WERI-Rb-1 (cell line): Measurements from ENCODE around the gene AHRR.

Experiments
- DNase-seq: peaks from one replicate; pipeline ENCODE4 v3.0.0-alpha.2; 2020
- H3K27ac ChIP-seq: fragments of 250-450 bp; sonication (Bioruptor Pico); 2 replicates; pipeline ENCODE4 v1.5.1; 2020; ENCODE audit warnings: mild to moderate bottlenecking, moderate library complexity
- H3K27me3 ChIP-seq: fragments of 250-450 bp; sonication (Bioruptor Pico); 2 replicates; pipeline ENCODE4 v1.5.1; 2021; ENCODE audit warnings: mild to moderate bottlenecking, low read depth, moderate library complexity; ENCODE audit not compliant: insufficient read depth, severe bottlenecking
- H3K36me3 ChIP-seq: fragments of 250-450 bp; sonication (Bioruptor Pico); 2 replicates; pipeline ENCODE4 v1.5.1; 2020; ENCODE audit warnings: mild to moderate bottlenecking, moderate library complexity
- H3K4me3 ChIP-seq: 2 replicates; pipeline ENCODE4 v1.5.1; 2011; ENCODE audit warnings: low read depth, mild to moderate bottlenecking, control low read depth, low read length
- H3K9me3 ChIP-seq: fragments of 250-450 bp; sonication (Bioruptor Pico); 2 replicates; pipeline ENCODE4 v1.5.1; 2021; ENCODE audit warnings: mild to moderate bottlenecking, moderate library complexity; ENCODE audit not compliant: severe bottlenecking
- TF ChIP-seq, protein P1 (sequence below): IDR thresholded peaks from 2 replicates; pipeline ENCODE4 v1.5.1; 2011; ENCODE audit warnings: low read depth, mild to moderate bottlenecking, control low read depth, inconsistent platforms, low read length

The AHRR gene

DNA sequence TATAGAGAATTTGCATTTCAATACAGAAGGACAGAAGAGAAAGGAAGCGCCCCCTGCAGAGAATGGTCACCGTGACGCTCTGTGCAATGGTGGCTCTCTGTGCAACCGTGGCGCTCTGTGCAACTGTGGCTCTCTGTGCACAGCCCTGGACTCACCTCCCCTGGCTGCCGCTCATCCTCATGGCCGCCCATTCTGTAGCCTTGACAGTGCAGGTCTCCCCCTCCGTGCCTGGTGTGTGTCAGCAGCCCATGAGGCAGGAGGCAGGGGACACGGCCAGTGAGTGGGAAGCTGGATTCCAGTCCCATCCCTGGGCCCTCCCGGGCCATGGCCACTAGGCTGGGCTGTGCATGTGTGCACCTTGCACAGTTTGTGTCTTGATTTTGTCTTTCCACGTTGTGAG, 133.4 kb downstream of the AHRR start:
- Histone ChIP-seq H3K27ac (no peak overlapping the region), H3K36me3 (peaks cover 72% of the 10 kb centered on the region), H3K4me3 (no peak overlapping the region), H3K9me3 (peaks cover 5% of the 10 kb centered on the region), H3K27me3 (no peaks in the 10 kb centered on the region)
- DNase-seq, result peak; percentile 4
- TF ChIP-seq, protein P1, sequence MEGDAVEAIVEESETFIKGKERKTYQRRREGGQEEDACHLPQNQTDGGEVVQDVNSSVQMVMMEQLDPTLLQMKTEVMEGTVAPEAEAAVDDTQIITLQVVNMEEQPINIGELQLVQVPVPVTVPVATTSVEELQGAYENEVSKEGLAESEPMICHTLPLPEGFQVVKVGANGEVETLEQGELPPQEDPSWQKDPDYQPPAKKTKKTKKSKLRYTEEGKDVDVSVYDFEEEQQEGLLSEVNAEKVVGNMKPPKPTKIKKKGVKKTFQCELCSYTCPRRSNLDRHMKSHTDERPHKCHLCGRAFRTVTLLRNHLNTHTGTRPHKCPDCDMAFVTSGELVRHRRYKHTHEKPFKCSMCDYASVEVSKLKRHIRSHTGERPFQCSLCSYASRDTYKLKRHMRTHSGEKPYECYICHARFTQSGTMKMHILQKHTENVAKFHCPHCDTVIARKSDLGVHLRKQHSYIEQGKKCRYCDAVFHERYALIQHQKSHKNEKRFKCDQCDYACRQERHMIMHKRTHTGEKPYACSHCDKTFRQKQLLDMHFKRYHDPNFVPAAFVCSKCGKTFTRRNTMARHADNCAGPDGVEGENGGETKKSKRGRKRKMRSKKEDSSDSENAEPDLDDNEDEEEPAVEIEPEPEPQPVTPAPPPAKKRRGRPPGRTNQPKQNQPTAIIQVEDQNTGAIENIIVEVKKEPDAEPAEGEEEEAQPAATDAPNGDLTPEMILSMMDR, result no peak

DNA sequence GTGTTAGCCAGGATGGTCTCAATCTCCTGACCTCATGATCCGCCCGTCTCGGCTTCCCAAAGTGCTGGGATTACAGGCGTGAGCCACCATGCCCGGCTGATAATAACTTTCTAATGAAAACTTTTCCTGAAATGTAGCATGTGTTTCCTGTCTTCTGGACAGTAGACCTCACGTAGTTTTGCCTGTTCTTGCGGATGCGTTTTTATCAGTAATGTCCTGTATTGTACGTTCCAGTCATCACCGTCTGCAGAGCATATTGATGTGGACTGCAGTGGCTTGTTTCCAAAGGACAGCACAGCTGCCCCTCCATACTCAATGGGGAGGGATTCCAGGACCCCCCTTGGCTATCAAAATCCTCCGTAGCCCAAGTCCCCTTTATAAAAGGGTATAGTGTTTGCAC, 134.3 kb downstream of the AHRR start:
- H3K27ac ChIP-seq, result no peak overlapping the region
- H3K9me3 ChIP-seq, result peaks cover 5% of the 10 kb centered on the region
- peak; percentile 1 for DNase-seq
- TF ChIP-seq, protein P1, result no peak
- H3K36me3 ChIP-seq, result peaks cover 74% of the 10 kb centered on the region
- no peaks in the 10 kb centered on the region for H3K27me3 ChIP-seq
- no peak overlapping the region for H3K4me3 ChIP-seq

DNA sequence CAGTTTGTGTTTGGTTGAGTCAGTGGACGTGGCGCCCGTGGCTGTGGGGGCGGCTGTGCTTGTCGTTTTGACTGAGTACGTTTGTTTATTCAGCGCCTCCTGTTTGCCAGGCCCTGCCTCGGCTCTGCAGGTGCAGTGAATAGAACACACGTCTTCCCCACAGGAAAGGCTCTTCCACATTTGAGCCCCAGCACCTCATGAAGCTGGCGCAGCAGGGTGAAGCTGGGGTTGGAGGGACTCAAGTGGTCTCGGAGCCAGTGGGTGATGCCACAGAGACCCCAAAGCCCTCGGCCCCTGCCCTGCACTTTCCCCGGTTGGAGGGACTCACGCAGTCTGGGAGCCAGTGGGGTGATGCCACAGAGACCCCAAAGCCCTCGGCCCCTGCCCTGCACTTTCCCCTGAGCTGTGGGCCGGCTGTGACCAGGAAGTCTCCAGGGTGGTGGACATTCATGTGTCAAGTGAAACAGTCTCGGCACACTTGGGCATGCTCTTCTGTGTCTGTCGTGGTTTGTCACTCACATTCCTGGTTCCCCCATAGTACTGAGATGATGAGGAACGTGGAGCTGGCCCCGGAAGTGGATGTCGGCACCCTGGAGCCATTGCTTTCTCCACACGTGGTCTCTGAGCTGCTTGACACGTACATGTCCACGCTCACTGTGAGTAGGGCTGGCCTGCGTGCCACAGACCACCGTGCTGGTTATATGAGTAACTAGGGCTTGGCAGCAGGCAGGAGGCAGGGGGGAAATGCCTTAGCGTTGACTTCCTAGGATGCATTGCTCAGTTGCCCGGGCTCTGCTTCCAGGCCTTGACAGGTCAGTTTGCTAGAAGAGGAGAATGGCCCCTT, 135.1 kb downstream of the AHRR start:
- Histone ChIP-seq H3K27me3 (no peaks in the 10 kb centered on the region), H3K36me3 (peaks cover 69% of the 10 kb centered on the region), H3K4me3 (no peak overlapping the region), H3K27ac (no peak overlapping the region), H3K9me3 (peaks cover 4% of the 10 kb centered on the region)
- DNase-seq, result peak; percentile 6
- TF ChIP-seq, protein P1, result no peak

DNA sequence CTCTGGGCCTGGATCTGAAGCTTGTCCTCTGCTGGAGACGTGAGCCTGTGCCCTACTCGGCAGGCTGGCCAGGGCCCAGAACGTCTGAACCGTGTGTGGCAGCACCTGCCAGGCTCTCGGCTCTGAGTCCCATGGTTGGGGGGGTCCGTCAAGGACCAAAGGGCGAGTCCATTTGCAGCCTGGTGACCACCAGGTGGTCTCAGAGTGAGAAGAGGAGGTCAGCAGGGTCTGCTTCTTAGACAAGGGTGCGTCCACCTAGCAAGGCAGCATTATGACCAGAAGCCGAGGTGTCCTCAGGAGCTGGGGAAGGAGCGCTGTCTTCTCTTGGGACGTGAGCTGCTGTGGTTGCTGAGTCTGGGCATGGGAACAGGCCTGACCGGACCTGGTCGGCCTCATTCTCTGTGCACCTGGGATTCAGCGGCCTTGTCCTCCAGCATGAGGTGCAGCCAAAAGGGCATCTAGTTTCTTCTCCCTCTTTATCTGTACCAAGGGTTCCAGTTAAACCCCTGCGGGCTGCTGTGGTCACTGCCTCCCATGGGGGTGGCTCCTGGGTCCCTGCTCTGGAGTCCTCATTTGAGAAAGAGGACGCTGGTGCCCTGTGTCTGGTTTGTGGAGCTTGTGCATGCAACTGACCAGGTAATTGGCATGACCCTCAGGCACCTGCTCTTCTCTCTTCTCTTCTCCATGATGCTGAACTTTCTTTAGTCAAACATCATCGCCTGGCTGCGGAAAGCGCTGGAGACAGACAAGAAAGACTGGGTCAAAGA, 135.9 kb downstream of the AHRR start:
- H3K27ac ChIP-seq, result no peak overlapping the region
- H3K36me3 ChIP-seq, result peaks cover 71% of the 10 kb centered on the region
- H3K9me3 ChIP-seq, result no peaks in the 10 kb centered on the region
- DNase-seq, result peak; percentile 3
- H3K27me3 ChIP-seq, result no peaks in the 10 kb centered on the region
- TF ChIP-seq, protein P1, result no peak
- no peak overlapping the region for H3K4me3 ChIP-seq

DNA sequence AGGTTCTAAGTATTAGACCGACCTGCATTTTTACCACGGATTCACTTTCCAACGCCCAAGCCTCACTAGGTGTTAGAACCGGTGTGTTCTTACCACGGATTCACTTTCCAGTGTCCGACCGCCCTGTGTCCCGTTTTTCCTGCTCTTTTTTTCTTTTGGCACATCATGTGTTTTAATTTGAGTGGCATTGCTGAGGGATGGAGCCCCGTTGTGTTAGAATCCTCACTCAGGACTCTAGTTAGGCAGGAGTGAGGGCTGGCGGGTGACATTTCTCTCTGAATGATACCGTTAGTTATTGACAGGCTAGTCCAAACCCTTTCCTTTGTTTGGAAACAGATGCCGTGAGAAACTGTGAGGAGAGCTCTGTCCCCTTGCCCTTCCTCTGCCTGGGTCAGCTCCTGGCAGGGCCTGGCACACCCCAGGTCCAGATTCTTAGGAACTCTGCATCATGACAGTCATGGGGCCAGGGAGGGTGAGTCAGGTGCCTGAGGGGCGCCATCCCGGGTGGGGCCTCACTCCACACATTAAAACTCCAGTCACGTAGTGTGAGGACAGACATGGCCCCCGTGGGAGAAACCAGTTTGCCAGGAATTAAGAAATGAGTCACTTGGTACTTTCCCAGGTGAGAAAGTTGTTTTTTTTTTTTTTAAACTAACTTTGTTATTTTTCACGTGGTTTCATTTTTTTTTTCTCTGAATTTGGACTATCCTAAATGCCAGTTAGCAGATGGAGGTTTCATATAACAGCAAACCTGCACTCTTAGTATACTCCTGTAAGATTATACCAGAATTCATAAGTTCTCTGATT, 137.2 kb downstream of the AHRR start:
- H3K36me3 ChIP-seq, result peaks cover 67% of the 10 kb centered on the region
- H3K27ac ChIP-seq, result no peak overlapping the region
- no peaks in the 10 kb centered on the region for H3K27me3 ChIP-seq

More for the DNA sequence above, 137.2 kb downstream of the AHRR start:
- TF ChIP-seq, protein P1, result no peak
- peak; percentile 1 for DNase-seq
- Histone ChIP-seq H3K9me3 (no peaks in the 10 kb centered on the region), H3K4me3 (no peak overlapping the region)
